T1000 (cell line): ENCODE data around the gene FTCD.

ENCODE experiments used
- DNase-seq: peaks from one replicate; lab custom pipeline; 2025; ENCODE audit warnings: mixed read lengths; lab: John Stamatoyannopoulos, UW

The FTCD gene

GRCh38 chr21:46140352-46141003 lies 14.9 kb downstream of the FTCD start:
- DNase-seq, result peak; percentile 23

DNA sequence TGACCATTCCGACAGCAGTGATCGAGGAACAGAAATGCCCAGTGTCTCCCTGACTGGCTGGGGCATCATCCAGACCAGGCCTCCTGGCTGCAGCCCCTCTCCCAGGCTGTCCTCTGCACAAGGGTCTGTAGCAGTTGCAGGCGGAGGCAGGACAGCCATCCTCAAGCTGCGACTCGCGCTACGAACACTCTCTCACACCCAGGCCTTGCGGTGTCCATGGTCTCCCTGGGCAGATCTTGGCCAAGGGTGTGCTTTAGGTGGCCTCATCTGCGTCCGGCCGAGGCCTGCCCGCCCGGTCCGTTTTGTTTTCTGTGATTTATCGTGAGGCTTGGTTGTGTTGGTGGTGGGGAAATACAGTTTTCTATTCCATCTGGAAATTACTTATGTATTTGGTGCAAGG lies 15.7 kb downstream of the FTCD start:
- DNase-seq, result no peak

DNA sequence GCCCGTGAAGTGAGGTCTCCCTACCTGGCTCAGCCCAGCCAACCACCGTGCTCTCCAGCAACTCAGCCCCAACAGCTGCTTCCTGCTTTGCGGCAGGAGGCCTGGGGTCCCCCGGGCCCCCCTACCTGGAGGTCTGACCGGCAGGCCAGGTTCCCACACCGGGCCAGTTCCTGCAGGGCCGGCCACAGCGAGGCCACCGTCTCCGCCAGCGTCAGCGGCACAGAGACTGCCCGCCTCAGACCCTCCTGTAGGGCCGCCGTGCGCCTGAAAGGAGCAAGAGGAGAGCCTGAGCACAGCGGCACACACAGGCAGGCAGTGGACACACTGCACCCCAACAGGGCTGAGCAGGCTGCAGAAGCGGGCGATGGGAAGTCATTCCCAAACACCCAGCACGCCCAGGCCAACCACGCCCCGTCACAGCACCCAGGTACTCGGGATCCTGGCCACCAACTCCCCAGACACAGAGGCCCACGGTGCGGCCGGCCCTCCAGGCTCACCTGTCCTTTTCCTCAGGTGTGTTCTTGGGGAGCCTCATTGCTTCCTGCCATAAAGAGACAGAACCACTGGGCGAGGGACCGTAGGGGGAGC lies 16.9 kb downstream of the FTCD start:
- DNase-seq, result no peak

GRCh38 chr21:46137908-46138307 lies 17.5 kb downstream of the FTCD start:
- no peak for DNase-seq

GRCh38 chr21:46136739-46137349 lies 18.5 kb downstream of the FTCD start:
- no peak for DNase-seq

DNA sequence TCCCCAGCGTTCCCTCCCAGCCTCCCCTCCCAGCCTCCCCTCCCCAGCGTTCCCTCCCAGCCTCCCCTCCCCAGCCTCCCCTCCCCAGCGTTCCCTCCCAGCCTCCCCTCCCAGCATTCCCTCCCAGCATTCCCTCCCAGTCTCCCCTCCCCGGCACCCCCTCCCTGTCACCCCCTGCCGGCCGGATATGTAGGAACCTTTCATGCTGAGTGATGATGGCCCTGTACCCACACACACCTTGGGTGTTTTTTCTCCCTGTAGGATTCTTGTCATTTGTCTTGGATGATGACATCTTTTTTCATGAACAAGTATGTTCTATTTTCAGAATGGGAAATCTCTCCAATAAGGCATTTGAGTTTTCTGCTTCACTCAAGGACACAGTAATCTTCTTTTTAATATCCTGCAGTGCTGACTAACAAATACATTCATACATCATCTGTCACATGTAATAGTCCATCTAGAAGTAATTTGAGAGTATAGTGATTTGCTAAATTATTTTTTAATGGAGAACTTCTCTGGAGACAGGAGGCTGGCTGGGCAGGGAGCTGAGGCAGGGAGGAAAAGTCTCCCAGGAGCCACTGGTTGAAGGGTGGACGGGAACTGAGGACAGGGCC lies 19.5 kb downstream of the FTCD start:
- DNase-seq, result no peak

GRCh38 chr21:46131838-46132651 lies 23.3 kb downstream of the FTCD start:
- no peak for DNase-seq

GRCh38 chr21:46131588-46131837 lies 23.9 kb downstream of the FTCD start:
- no peak for DNase-seq

DNA sequence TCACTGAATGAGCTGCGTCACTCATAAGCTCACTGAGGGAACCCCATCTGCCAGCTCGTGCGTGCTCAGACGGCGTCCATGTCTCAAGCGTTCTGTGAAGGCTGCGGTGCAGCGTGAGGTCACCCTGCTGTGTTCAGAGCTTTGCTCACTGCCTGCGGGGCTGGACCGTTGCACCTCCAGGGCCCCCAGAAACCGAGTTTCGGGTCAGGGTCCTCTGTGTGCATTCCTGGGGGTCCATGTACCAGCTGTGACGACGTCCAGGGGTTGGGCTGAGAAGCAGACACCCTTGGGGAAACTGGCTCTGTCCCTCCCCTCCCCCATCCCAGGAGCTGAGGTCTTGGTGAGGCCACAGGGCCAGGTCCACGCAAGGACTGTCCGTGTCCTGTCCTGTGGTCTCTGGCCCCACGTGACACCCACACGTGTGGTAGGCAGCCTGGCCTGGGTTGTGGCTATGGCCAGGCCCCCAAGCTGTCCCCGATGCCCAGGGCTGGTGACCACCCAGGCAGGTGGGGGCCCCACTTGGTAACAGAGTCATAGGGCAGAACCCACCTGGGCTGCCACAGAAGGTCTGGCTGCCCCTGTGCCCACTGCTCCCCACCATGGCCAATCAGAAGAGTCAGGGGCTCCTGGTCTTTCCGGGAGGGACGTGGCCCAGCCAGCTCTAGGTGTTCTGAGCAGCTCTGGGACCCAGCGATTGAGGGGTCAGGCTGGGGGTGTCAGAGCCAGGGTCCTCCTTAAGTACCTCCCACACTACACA lies 24.4 kb downstream of the FTCD start:
- no peak for DNase-seq

DNA sequence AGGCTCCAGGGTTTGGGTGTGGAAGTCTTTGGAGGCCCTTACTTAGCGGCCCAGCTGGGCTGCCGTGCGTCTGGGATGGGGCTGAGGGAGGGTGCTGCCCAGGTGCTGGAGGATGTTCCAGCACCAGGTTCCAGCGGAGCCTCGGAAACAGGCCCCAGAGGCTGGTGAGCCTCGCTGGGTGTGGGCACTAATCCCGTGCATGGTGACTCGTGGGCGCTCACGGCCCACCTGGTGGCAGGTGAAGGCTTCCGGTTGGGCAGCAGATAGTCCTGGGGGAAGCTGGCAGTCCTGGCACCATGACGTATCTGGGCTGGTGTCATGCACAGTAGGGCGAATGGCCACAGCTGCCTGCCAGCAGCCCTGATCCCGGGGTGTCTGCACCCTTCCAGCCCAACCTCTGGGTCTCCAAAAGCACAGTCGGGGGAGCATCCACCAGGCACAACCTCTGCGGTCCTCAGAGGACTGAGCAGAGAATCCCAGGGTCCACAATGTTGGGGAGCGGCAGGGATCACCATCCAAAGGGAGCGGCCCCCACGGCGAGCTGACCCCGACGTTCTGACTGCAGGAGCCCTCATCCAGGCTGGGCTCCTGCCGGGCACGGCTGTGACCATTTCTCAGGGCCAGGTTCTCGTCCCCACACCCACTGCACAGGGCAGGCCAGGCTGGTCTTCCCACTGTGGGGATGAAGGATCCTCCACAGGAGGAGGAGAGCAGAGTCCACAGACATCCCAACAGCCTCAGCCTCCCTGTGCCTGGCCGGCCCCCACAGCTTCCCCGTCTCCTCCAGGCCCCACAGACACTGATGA lies 25.3 kb downstream of the FTCD start:
- no peak for DNase-seq

- no peak for DNase-seq
These were observed 26.3 kb downstream of the FTCD start for GRCh38 chr21:46128933-46129571.

GRCh38 chr21:46128106-46128932 lies 27.1 kb downstream of the FTCD start:
- no peak for DNase-seq

DNA sequence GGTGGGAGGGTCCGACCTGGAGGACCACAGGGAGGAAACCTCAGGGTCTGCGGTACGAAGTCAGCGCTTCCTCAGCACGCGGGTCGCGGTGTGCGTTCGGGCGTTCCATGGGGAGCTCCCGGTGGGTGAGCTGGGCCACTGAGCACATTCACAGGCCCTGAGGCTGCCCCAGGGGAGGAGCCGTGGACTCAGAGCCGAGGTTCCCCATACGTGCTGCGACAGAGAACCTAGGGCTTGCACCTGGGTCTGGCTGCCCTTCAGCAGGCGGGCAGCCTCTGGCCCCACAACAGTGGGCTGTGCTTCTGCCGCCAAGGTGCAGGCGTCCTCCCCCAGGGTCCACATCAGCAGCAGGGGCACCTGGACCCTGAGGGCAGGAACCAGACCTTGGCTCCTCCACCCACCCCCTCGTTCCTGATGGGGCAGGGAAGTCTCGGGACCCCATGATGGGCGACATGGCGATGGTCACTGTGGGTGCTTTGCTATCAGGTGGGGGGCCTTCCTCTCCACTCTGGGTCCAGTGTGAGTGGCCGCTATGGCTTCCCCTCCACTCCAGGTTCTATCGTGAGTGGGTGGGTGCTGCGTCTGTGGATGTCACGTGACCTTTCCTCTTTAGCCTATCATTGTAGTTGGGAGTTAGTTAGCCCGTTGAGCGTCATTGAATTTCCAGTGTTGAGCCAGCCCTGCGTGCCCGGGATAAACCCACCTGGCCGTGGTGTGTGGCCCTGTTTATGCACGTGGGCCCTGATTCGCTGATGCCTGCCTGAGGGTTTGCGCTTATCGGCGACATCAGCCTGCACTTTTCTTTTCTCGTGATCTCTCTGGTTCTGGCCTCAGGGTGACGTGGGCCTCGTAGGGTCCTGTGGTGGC lies 27.9 kb downstream of the FTCD start:
- no peak for DNase-seq

DNA sequence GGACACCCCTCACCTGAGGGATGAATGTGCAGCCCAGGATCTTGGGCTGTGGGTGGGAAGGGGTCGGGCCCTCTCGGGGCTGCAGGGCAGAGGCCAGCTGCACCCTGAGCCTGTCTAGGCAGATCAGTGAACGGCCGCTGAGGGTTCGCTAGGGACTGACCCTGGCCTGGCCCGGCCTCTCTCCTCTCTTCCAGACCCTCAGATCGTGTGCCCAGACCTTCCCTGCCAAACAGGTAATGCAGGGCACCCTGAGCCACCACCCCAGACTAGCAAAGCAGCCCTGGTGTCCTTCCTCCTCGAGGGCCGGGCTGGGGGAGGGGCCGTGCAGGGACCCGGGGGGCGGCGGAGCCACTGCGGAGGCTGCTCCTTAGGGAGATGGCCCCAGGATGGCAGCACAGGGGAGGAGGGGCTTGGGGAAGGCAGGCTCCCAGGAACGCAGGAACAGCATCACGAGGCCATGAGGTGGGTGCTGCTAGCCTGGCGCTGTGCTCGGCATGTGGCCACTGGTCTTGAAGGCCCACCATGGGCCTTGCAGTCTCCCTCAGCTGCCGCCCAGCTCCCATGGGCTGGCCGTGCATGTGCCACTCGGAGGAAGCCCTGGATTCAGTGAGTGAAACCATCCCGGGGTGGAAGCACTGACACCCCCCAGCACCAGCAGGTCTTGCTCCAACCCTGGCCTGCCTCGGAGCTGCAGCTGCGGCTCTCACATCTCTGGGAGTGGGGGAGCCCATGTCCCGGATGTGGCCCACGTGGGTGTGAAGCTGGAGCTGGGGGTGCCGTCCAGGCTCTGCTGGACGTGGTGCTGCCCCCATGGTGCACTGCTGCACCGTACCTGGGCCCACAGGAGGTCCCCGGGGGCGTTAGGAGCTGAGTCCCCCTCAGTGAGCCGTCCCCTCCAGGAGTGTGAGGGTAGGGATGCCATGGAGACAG lies 28.8 kb downstream of the FTCD start:
- no peak for DNase-seq

- DNase-seq, result no peak
These were observed 29.5 kb downstream of the FTCD start for GRCh38 chr21:46125846-46126301.

DNA sequence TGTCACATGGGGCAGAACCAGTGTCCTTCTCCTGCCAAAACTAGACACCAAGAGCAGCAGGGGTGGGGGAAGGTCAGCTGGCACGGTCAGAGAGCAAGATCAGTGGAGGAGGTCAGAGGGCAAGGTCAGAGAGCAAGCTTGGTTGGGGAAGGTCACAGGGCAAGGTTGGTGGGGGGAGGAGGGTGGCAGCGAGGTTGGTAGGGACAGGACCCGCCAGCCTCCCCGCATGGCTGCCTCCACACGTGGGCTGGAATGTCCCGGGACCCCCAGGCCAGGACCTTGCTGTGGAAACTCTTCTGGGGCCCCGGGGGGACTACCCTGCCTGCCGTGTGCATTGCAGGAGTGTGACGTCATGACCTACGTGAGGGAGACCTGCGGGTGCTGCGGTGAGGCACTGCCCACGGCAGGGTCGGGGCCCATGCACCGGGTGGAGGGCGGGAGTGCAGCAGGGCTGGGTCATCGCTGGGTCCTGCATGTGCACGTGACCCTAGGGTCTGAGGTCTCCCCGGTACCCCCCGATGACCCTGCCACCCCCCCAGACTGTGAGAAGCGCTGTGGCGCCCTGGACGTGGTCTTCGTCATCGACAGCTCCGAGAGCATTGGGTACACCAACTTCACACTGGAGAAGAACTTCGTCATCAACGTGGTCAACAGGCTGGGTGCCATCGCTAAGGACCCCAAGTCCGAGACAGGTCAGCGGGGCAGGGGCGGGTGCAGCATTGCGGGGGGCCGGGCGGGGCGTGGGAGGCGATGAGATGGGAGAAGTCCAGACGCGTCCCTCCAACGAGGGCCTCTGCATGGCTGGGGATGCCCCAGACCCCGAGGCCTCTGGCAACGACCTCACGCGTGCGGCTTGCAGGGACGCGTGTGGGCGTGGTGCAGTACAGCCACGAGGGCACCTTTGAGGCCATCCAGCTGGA lies 30.2 kb downstream of the FTCD start:
- no peak for DNase-seq
